WTC11 (cell line): ENCODE measurements around the gene ARHGEF19. TPM values are rescaled to one million over a fixed set of nuclear protein-coding genes. Genes with fewer than 3 reads are reported as not detected.

Source experiments
- ATAC-seq: fragments of 200-7000 bp; cut with Tn5 transposase; 2 replicates; pipeline ENCODE4 v1.10.0; 2021; ENCODE audit warnings: mild to moderate bottlenecking, moderate library complexity
- CTCF ChIA-PET: fragments of 300-600 bp; sonication (Branson Sonifier 250); formaldehyde crosslinking; loops from one replicate; lab custom pipeline; 2021; ENCODE audit warnings: antibody characterized with exemption; lab: Charles Lee
- POLR2A ChIA-PET: fragments of 350-600 bp; sonication (Branson Sonifier 250); formaldehyde crosslinking; loops from one replicate; lab custom pipeline; 2021; ENCODE audit warnings: antibody characterized with exemption; lab: Charles Lee
- DNase-seq: peaks from one replicate; pipeline ENCODE4 v3.0.0; 2021; ENCODE audit warnings: low spot score
- H3K27ac Mint-ChIP-seq: 2 replicates; pipeline ENCODE4 v1.8.0; 2021; ENCODE audit warnings: mixed read lengths
- H3K27me3 Mint-ChIP-seq: 2 replicates; pipeline ENCODE4 v1.8.0; 2021; ENCODE audit warnings: low read depth, mild to moderate bottlenecking, moderate library complexity, mixed read lengths
- H3K36me3 Mint-ChIP-seq: 2 replicates; pipeline ENCODE4 v1.8.0; 2021; ENCODE audit warnings: mixed read lengths
- H3K4me1 Mint-ChIP-seq: 2 replicates; pipeline ENCODE4 v1.8.0; 2022; ENCODE audit warnings: mixed read lengths
- H3K4me3 Mint-ChIP-seq: 2 replicates; pipeline ENCODE4 v1.8.0; 2021; ENCODE audit warnings: mild to moderate bottlenecking, moderate library complexity, mixed read lengths
- H3K9me3 Mint-ChIP-seq: 2 replicates; pipeline ENCODE4 v1.8.0; 2021; ENCODE audit warnings: mixed read lengths
- AFF4 ChIP-seq: sonication (generic); formaldehyde crosslinking; IDR thresholded peaks from 2 replicates; pipeline ENCODE4 v1.8.1; 2023; ENCODE audit warnings: mild to moderate bottlenecking, missing genetic modification reagents, borderline replicate concordance
- ATF2 ChIP-seq: sonication (generic); formaldehyde crosslinking; IDR thresholded peaks from 2 replicates; pipeline ENCODE4 v1.8.1; 2022; ENCODE audit warnings: low read depth, missing genetic modification reagents, borderline replicate concordance
- ATF6 ChIP-seq: sonication (generic); formaldehyde crosslinking; IDR thresholded peaks from 2 replicates; pipeline ENCODE4 v1.8.1; 2023; ENCODE audit warnings: mild to moderate bottlenecking, missing genetic modification reagents
- CREB1 ChIP-seq: sonication (generic); formaldehyde crosslinking; IDR thresholded peaks from 2 replicates; pipeline ENCODE4 v1.8.0; 2023; ENCODE audit warnings: mild to moderate bottlenecking, missing genetic modification reagents
- CTCF ChIP-seq: fragments of 200-600 bp; IDR thresholded peaks from 2 replicates; pipeline ENCODE4 v1.8.0; 2022; ENCODE audit warnings: antibody characterized with exemption
- E2F5 ChIP-seq: sonication (generic); formaldehyde crosslinking; IDR thresholded peaks from 2 replicates; pipeline ENCODE4 v1.8.1; 2022; ENCODE audit warnings: mild to moderate bottlenecking, moderate library complexity, missing genetic modification reagents
- ELF4 ChIP-seq: sonication (generic); formaldehyde crosslinking; IDR thresholded peaks from 2 replicates; pipeline ENCODE4 v1.8.1; 2022; ENCODE audit warnings: low read depth, mild to moderate bottlenecking, moderate library complexity, missing genetic modification reagents
- ETV6 ChIP-seq: sonication (generic); formaldehyde crosslinking; IDR thresholded peaks from 2 replicates; pipeline ENCODE4 v1.8.1; 2022; ENCODE audit warnings: mild to moderate bottlenecking, missing genetic modification reagents
- FOXK1 ChIP-seq: sonication (generic); formaldehyde crosslinking; IDR thresholded peaks from 2 replicates; pipeline ENCODE4 v1.8.0; 2022; ENCODE audit warnings: mild to moderate bottlenecking, moderate library complexity, missing genetic modification reagents
- GABPB1 ChIP-seq: sonication (generic); formaldehyde crosslinking; IDR thresholded peaks from 2 replicates; pipeline ENCODE4 v1.8.1; 2023; ENCODE audit warnings: mild to moderate bottlenecking, missing genetic modification reagents
- HMGA2 ChIP-seq: fragments of 250-450 bp; sonication (Bioruptor Pico); IDR thresholded peaks from 2 replicates; pipeline ENCODE4 v1.4.0; 2021; ENCODE audit warnings: mild to moderate bottlenecking, moderate library complexity
- MAX ChIP-seq: sonication (generic); formaldehyde crosslinking; IDR thresholded peaks from 2 replicates; pipeline ENCODE4 v1.8.0; 2022; ENCODE audit warnings: mild to moderate bottlenecking, missing genetic modification reagents
- NFATC4 ChIP-seq: fragments of 250-450 bp; sonication (Bioruptor Pico); IDR thresholded peaks from 2 replicates; pipeline ENCODE4 v1.9.0; 2021; ENCODE audit warnings: mild to moderate bottlenecking
- SMAD3 ChIP-seq: sonication (generic); formaldehyde crosslinking; IDR thresholded peaks from 2 replicates; pipeline ENCODE4 v1.8.0; 2022; ENCODE audit warnings: missing genetic modification reagents, mild to moderate bottlenecking, borderline replicate concordance
- SP1 ChIP-seq: sonication (generic); formaldehyde crosslinking; conservative IDR thresholded peaks from 2 replicates; pipeline ENCODE4 v1.8.1; 2022; ENCODE audit warnings: missing genetic modification reagents
- TEAD1 ChIP-seq: sonication (generic); formaldehyde crosslinking; IDR thresholded peaks from 2 replicates; pipeline ENCODE4 v1.8.0; 2022; ENCODE audit warnings: mild to moderate bottlenecking, missing genetic modification reagents
- TP53 ChIP-seq: sonication (generic); formaldehyde crosslinking; IDR thresholded peaks from 2 replicates; pipeline ENCODE4 v1.8.1; 2023; ENCODE audit warnings: mild to moderate bottlenecking, missing genetic modification reagents
- ZNF416 ChIP-seq: fragments of 250-450 bp; sonication (Bioruptor Pico); IDR thresholded peaks from 2 replicates; pipeline ENCODE4 v1.9.0; 2021; ENCODE audit warnings: mild to moderate bottlenecking, inconsistent platforms
- ZNF423 ChIP-seq: fragments of 250-450 bp; sonication (Bioruptor Pico); IDR thresholded peaks from 2 replicates; pipeline ENCODE4 v2.1.2; 2022; ENCODE audit warnings: mild to moderate bottlenecking, moderate library complexity
- total RNA-seq: library from RNA; stranded (reverse); gene quantifications from 3 replicates; pipeline ENCODE4 v1.2.3, GENCODE V29; 2021

Gene ARHGEF19
- total RNA-seq, 1 experiment from 2014 or later: 53.1 TPM

- TF ChIP-seq ATF6 (no peak), ELF4 (CRISPR knock-in tag) (no peak), HMGA2 (CRISPR knock-in tag) (no peak), TP53 (CRISPR knock-in tag) (no peak), ATF2 (CRISPR knock-in tag) (no peak), CTCF (no peak)
Observed at GRCh38 chr1:16229976-16230740, 17.7 kb upstream of the ARHGEF19 start (continued).

- ATAC-seq: peak; percentile 89
- CTCF ChIA-PET: interaction anchor here (0.5 to 3.4 kb wide), 8 partner anchors 9 to 167 kb away, joined by 3 to 26 read pairs (median 4); partner anchors contain the start of genes ARHGEF19, CPLANE2 and FAM131C
Observed at GRCh38 chr1:16226490-16227179, 14.2 kb upstream of the ARHGEF19 start.

More at GRCh38 chr1:16226490-16227179, 14.2 kb upstream of the ARHGEF19 start:
- Mint-ChIP-seq H3K36me3 (no peaks in the 10 kb centered on the region), H3K27ac (no peak overlapping the region), H3K27me3 (peaks cover 61% of the 10 kb centered on the region), H3K4me3 (peak overlapping the region; percentile 79), H3K4me1 (peaks cover 23% of the 10 kb centered on the region), H3K9me3 (no peaks in the 10 kb centered on the region)
- POLR2A ChIA-PET: interaction anchor here (0.6 to 1.8 kb wide), 5 partner anchors 10 to 81 kb away, joined by 3 to 7 read pairs (median 4); partner anchors contain the start of gene ARHGEF19
- DNase-seq: peak; percentile 91
- no peak for TF ChIP-seq ZNF416 (CRISPR knock-in tag)
- peak; percentile 55; the same call in 1 of the 2 replicates for TF ChIP-seq MAX (CRISPR knock-in tag)
- 0 out of 2 replicates have a peak, but pooled peaks have one; percentile 30 for TF ChIP-seq AFF4 (CRISPR knock-in tag)
- TF ChIP-seq NFATC4: no peak
- TF ChIP-seq CREB1: 0 out of 2 replicates have a peak, but pooled peaks have one; percentile 56
- peak; percentile 62; the same call in 1 of the 2 replicates for TF ChIP-seq ETV6 (CRISPR knock-in tag)
- TF ChIP-seq FOXK1 (CRISPR knock-in tag): peak; percentile 51; the same call in 1 of the 2 replicates
- TF ChIP-seq TEAD1 (CRISPR knock-in tag): no peak
- TF ChIP-seq E2F5 (CRISPR knock-in tag): peak; percentile 38; the same call in 1 of the 2 replicates
- TF ChIP-seq ZNF423 (CRISPR knock-in tag): no peak
- TF ChIP-seq GABPB1 (CRISPR knock-in tag): no peak
- peak; percentile 65 for TF ChIP-seq SP1 (CRISPR knock-in tag)
- TF ChIP-seq SMAD3: peak; percentile 17; the same call in 1 of the 2 replicates
